ENCODE results near the gene SLC25A19.

The SLC25A19 gene

DNA sequence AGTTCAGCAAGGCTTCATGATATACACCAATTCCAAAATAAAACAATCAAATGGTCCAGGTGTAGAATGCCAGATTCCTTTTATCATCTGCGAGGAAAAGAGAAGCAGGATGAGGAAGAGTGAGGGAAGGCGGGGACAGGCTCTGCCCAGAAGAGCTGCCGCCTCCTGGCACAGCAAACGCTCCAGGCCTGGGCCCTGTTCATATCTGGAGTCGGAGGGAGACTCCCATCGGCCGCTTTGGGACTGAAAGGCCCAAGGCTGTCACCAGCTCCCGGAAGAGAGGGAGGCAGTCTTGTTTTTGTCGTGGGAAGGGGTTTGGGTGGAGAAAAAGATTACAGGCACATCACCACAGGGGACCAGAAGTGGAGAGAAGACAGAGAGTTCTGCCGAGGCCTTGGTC is 29.0 kb upstream of the SLC25A19 start:
- no peak overlapping the region for H3K4me3 ChIP-seq (ENCODE audit: low read depth, low read length)
- DNase-seq (ENCODE audit: low read depth): no peak
- TF ChIP-seq, protein P1, sequence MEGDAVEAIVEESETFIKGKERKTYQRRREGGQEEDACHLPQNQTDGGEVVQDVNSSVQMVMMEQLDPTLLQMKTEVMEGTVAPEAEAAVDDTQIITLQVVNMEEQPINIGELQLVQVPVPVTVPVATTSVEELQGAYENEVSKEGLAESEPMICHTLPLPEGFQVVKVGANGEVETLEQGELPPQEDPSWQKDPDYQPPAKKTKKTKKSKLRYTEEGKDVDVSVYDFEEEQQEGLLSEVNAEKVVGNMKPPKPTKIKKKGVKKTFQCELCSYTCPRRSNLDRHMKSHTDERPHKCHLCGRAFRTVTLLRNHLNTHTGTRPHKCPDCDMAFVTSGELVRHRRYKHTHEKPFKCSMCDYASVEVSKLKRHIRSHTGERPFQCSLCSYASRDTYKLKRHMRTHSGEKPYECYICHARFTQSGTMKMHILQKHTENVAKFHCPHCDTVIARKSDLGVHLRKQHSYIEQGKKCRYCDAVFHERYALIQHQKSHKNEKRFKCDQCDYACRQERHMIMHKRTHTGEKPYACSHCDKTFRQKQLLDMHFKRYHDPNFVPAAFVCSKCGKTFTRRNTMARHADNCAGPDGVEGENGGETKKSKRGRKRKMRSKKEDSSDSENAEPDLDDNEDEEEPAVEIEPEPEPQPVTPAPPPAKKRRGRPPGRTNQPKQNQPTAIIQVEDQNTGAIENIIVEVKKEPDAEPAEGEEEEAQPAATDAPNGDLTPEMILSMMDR (IDR thresholded peaks at IDR 0.05; ENCODE audit: control insufficient read depth, extremely low read depth, insufficient read depth): no peak

DNA sequence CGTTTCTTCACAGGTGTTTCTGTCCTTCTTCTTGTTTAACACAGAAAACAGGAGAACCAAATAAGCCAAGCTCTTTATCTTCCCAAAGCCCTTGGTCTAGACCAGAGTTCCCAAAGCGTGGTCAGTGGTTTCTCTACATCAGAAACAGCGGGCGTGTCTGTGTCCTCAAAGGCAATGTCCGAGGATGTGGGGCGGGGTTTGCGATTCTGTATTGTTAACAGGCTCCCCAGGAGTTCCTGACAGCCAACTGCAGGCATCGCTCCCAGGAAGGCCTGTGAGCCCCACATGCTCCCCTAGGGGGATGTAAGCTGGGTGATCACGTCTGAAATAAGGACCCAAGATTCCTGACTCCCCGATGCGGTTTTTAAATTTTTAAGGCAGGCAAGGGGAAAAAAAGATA is 28.4 kb upstream of the SLC25A19 start:
- no peak overlapping the region for H3K4me3 ChIP-seq (ENCODE audit: low read depth, low read length)
- TF ChIP-seq, protein P1 (IDR thresholded peaks at IDR 0.05; ENCODE audit: control insufficient read depth, extremely low read depth, insufficient read depth): no peak
- no peak for DNase-seq (ENCODE audit: low read depth)

DNA sequence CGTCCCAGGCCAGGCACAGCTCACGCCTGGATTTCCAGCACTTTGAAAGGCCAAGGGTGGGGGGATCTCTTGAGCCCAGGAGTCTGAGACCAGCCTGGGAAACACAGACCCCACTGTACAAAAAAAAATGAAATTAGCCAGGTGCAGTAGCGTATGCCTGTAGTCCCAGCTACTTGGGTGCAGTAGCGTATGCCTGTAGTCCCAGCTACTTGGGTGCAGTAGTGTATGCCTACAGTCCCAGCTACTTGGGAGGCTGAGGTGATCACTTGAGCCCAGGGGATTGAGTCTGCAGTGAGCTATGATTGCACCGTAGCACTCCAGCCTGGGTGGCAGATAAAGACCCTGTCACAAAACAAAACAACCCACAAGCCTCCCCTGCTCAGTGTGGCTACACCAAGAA is 27.0 kb upstream of the SLC25A19 start:
- DNase-seq (ENCODE audit: low read depth): no peak
- no peak overlapping the region for H3K4me3 ChIP-seq (ENCODE audit: low read depth, low read length)
- TF ChIP-seq, protein P1 (IDR thresholded peaks at IDR 0.05; ENCODE audit: control insufficient read depth, extremely low read depth, insufficient read depth): no peak

DNA sequence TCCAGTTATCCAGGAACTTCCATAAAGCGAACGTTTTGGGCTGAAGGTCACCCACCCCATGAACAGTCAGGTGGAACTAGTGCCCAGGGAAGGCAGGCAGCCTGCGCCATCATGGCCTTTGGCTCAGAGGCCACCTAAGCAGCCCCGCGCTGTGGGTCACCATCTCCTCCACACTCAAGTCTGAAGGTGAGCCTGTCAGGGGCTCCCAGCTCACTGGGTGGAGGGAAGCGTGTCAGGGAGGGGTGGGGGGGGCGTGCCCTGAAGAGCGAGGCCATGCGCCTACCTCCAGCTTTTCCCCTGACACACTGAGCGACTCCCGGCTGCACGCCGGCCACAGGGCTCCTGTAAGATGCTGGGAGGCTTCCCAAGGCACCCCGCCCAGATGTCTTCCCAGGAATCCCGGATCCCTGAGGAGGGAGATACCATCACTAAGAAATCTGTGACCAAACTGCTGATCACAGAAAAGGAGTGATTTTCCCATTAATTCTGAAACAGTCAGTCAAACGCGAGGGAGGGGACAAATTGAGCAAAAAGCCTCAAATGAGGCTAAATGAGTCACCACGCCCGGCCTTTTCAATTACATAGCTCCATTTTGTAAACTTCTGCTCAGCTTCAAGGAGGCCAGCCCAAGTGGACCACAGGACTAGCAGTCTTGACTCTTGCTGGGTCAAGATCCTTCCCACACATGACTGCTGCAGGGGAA is 26.5 kb upstream of the SLC25A19 start:
- no peak for DNase-seq (ENCODE audit: low read depth)
- no peak overlapping the region for H3K4me3 ChIP-seq (ENCODE audit: low read depth, low read length)
- TF ChIP-seq, protein P1 (IDR thresholded peaks at IDR 0.05; ENCODE audit: control insufficient read depth, extremely low read depth, insufficient read depth): no peak

DNA sequence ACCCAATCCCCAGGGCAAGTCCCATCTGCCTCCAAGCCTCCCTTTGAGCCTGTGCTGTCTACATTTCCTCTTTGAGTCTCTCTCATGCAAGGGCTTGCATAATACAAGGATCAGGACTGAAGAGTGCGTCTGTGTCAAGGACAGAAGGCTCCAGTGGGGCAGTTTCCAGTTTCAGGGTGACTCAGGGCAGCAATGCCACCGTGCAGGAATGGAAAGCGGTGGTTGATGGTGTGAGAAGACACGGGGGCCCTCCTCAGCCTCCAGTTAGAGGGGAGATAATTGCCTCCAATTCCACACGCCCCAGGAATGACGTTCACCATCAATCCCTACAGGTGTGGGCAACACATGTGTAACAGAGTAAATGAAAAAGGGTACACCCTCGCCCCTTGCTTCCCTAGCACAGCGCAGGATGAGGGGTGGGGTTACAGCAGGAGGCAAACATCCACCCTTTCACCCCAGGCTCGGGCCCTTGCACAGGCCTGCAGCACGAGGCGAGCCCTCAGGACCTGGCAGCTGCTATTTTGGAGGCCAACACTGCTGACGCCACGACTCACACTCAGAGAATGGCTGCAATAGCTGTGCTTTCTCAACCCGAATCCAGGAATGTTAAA is 24.8 kb upstream of the SLC25A19 start:
- DNase-seq (ENCODE audit: low read depth): no peak
- no peak overlapping the region for H3K4me3 ChIP-seq (ENCODE audit: low read depth, low read length)
- TF ChIP-seq, protein P1 (IDR thresholded peaks at IDR 0.05; ENCODE audit: control insufficient read depth, extremely low read depth, insufficient read depth): no peak

DNA sequence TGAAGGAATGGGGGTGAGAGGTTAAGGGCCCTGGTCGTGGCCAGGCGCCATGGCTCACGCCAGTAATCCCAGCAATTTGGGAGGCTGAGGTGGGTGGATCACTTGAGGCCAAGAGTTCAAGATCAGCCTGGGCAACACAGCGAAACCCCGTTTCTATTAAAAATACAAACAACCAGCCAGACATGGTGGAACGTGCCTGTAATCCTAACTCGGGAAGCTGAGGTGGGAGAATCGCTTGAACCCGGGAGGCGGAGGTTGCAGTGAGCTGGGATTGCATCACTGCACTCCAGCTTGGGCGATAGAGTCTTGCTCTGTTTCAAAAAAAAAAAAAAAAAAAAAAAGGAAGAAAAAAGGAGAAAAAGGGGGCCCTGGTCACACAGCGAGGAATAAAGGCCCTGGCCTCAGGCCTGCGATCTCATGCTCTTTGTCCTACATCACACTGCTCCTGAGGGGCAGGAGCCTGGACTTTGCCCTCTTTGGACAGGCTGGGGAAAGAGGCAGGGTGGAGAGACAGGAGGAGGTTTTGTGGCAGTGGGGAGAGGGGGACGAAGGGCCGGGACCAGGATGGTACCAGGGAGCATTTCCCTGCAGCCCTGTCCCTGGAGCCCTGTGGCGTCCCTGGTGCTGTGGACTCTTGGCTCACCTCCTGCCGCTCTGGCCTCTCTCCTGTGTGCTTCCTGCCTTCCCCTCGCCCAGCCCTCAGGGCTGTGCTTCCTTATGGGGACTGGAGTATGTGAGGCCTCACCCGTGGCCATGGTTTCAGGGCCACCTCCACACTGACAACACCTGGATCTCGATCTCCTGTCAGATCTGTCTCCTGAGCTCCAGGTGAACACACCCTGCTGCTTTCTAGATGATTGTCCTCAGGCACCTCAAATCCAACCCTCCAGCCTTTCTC is 19.7 kb upstream of the SLC25A19 start:
- no peak for DNase-seq (ENCODE audit: low read depth)
- TF ChIP-seq, protein P1 (IDR thresholded peaks at IDR 0.05; ENCODE audit: control insufficient read depth, extremely low read depth, insufficient read depth): no peak
- no peak overlapping the region for H3K4me3 ChIP-seq (ENCODE audit: low read depth, low read length)

Data from LNCaP clone FGC (cell line).